Activated CD4-positive, alpha-beta T cell treated with anti-CD3 and anti-CD28 coated beads, Interleukin-2, amount 50 U/mL, for 24 hours (primary cell): ENCODE data around the gene SERPINB1.
A peak's percentile ranks its signal among the peaks of the same experiment; 100 is the strongest.
"Not testable (repeated sequence)": the region's sequence is repeated elsewhere in the genome, so short reads cannot be mapped to it uniquely, and the experiment has no call there.

Experiments
- DNase-seq, 2 donors: peaks; one replicate each; pipeline ENCODE4 v3.0.0-alpha.2; 2020; ENCODE audit warnings: low read depth in 1 of 2, low spot score in 1 of 2

SERPINB1 gene

DNA sequence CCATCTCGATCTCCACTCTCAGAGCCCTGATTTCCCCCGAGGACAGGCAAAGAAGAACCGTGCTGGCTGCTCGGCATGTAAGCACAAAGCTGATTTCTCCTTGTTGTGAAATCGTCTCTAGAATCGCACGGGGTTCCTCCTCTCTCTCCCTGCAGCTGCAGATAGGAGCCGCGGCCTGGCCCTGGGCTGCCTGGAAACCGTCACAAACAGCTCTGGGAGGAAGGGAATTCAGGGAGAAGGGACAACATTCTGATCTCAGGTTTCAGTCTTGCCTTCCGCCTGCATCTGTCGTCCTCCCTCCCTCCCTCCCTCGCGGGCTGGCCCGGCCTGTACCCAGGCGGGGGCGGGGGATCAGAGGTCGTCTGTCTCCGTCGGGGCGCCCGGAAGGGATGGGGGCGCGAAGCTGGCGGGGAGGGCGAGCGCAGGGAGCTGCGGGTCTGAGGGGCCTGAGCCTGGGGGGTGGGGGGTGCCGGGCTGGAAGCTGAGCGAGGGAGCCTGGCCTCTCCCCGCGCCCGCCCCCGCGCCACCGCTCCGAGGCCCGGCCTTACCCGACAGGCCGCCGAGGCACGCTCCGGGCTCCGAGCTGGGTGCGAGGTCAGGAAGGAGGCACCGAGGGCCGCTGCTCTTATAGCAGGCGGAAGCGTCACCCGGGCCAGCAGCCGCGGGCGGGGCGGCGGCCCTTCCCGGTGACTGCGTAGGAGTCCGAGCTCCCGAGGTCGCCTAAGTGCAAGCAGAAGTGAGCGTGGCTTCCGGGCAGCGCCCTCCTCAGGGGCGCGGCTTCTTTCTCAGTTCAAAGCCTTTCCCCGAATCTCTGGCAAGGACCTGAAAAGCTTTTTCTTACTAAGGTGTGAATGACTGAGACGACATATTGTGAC lies at the start of gene SERPINB1:
Gene SERPINB1 (minus strand): TSS at position 600 of the 875 bp plus-strand sequence. CDS start 1,277 bp downstream, outside the sequence.
- DNase-seq = peak; percentile 48 to 64

DNA sequence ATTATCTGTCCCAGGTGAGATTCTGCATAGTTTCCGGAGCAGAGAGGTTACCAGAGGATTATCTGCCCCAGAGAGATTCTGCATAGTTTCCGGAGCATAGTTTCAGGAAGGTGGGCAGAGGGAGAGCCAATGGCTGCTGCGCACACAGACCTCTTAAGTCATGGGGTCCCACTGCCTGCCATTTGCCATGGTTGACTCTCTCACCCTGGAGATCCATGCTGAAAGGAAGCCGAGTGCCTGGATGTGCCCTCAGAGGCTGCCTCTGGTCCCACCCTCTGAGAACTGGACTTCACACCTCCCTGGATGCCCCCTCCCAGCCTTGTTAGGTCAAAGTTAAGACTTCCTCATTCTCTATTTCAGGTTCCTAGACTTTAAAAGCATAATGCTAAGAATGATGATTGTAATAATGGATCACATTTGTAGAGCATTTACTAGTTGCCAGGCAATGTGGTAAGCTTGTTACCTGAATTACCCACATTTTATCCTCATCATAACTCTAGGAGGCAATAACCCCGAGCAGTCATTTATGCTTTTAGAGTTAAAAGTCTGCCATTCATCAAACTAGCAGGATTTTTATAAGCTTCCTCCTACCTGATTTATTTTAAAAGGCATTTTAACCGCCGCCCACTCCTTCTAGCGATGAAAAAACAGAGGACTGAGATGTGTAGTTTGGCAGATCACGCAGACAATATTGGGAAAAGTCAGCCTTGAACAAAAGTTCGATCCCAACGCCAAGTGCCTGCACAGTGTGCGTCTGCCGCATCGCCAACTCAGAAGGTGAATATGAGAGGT lies 49.5 kb upstream of the SERPINB1 start:
- DNase-seq = no peak

GRCh38 chr6:2885967-2886735 lies 44.5 kb upstream of the SERPINB1 start:
- DNase-seq = no peak

DNA sequence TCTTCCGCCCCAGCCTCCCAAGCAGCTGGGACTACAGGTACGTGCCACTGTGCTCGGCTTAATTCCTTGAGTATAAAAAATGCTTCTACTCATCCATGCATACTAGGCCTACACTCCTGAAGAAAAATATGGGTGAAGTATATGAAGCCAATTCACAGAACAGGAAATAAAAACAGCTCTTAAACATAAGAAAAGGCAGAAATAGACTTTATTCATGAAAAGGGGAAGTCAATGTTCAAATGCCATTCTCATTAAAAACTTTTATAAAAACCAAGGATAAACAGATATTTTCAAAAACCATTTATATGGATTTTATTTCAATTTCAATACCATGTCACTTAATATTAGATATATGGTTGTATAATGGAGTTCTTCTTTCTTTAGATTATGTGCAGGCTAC lies 43.1 kb upstream of the SERPINB1 start:
- DNase-seq = no peak

GRCh38 chr6:2883673-2884072 lies 42.0 kb upstream of the SERPINB1 start:
- DNase-seq = no peak

DNA sequence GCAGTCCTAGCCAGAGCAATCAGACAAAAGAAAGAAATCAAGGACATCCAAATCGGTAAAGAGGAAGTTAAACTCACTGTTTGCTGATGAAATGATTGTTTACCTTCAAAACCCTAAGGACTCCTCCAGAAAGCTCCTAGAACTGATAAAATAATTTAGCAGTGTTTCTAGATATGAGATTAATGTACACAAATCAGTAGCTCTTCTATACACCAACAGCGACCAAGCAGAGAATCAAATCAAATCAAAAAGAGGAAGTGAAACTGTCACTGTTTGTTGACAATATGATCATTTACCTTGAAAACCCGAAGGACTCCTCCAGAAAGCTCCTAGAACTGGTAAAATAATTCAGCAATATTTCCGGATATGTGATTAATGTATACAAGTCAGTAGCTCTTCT lies 39.8 kb upstream of the SERPINB1 start:
- no peak for DNase-seq

- not testable (repeated sequence) for DNase-seq
Observed at GRCh38 chr6:2880156-2880555, 38.5 kb upstream of the SERPINB1 start.

- DNase-seq = no peak
Observed at GRCh38 chr6:2877960-2878359, 36.3 kb upstream of the SERPINB1 start.

GRCh38 chr6:2877057-2877882 lies 35.6 kb upstream of the SERPINB1 start:
- DNase-seq = no peak

GRCh38 chr6:2876210-2877056 lies 34.8 kb upstream of the SERPINB1 start:
- DNase-seq = no peak

DNA sequence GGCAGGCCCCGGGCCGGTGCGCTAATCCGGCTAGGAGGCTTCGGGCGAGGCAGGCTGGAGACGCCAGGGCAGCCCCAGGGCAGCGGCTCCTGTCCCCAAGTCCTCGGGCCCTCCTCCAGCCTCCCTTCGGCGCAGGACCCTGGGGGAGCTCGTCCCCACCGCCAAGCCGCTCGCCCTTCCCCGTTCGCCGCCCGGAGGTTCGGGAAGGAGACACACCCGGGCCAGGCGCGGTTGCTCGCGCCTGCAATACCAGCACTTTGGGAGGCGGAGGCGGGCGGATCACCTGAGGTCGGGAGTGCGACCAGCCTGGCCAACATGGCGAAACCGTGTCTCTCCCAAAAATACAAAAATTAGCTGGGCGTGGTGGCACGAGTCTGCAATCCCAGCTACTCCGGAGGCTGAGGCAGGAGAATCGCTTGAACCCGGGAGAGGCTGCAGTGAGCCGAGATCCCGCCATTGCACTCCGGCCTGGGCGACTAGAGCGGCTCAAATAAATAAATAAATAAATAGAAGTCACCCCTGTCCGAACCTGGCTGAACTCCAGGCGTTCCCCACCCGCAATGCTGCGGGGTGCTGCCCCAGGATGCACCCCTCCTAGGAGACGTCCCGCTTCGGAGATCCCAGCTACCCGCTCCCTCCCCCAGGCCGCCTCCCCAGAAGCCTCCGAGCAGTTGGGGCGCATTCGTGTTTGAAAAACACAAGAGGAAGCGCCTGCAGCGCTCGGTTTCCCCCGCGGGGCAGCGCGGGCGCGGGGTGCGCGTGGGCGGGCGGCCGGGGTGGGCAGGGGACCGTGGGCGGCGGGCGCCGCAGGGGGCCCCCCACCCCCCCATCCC lies 33.9 kb upstream of the SERPINB1 start:
- no peak for DNase-seq

- no peak for DNase-seq
Observed at GRCh38 chr6:2873643-2874042, 32.0 kb upstream of the SERPINB1 start.

DNA sequence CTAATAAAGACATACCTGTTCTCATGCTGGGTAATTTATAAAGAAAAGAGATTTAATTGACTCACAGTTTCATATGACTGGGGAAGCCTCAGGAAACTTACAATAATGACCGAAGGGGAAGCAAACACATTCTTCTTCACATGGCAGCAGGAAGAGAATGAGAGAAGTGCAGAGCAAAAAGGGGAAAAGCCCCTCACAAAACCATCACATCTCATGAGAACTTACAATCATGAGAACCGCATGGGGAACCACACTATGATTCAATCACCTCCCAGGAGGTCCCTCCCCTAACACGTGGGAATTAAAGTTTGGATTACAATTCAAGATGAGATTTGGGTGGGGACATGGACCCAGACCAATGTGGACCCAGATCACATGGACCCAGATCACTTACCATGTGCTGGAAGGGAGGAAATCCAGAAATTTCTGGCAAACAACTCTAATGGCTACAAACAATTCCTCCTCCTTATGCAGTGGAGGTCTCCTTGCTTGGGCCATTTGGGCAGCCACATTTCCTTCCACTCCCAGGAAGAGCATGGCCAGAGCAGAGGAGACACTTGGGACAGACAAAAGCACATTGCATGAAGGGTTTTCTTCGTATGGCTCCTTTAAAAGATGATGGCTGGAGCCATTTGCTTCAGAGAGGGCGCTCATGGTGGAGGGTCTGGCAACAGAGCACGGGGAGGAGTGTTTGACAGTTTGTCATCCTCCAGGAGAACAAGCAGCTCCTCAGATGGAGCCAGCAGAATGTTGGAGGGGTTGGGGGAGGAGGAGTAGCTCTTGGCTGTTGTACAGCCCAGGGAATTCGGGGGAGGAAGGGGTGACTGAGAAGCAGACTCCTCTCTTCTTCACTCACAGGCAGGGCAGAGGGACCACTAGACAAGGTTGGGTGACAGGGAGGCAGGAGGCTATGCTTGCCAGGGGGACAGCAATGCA lies 31.0 kb upstream of the SERPINB1 start:
- no peak for DNase-seq

DNA sequence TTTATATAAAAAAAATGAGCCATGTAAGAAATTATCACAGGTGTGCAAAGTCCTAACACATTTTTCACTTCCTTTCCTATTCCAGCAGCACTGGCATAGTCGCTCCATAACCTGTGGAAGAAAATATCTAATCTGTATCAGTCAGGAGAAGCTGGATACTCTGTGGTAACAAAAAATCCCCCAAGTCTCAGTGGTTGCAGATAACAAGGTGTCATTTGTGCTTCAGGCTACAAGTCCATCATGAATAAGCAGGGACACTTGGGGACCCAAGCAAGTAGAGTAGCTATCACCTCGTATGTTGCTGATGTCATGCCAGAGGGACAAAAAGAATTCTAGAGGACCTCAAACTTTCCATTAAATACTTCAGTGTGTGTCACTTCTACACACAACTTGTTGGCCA lies 30.3 kb upstream of the SERPINB1 start:
- DNase-seq = no peak

DNA sequence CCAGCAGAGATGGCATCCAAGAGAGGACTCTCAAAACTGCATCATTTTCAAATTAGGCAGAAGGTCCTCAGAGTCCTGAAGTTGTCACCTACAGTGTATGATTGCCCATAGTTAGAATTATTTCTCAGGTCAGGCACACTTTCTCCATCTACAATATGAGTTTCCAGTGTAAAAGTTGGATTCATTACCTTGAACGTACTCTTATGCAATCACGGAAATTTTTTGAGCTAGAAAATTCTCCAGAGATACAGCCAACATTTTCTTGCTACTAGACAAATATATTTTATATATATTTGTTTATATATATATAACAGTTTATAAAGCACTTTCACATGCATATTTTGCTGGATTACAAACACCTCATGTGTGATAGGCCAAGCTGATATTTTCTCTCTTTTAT lies 29.4 kb upstream of the SERPINB1 start:
- DNase-seq = no peak

GRCh38 chr6:2870046-2870636 lies 28.5 kb upstream of the SERPINB1 start:
- no peak for DNase-seq

GRCh38 chr6:2868637-2869036 lies 27.0 kb upstream of the SERPINB1 start:
- DNase-seq = no peak
